Fibroblast of skin of right biceps (primary cell): ENCODE measurements around the gene ATG12.
"Not testable (repeated sequence)": the region's sequence is repeated elsewhere in the genome, so short reads cannot be mapped to it uniquely, and the experiment has no call there.

Source experiments
- DNase-seq: peaks from one replicate; pipeline ENCODE4 v3.0.0-alpha.2; 2013

Gene ATG12

DNA sequence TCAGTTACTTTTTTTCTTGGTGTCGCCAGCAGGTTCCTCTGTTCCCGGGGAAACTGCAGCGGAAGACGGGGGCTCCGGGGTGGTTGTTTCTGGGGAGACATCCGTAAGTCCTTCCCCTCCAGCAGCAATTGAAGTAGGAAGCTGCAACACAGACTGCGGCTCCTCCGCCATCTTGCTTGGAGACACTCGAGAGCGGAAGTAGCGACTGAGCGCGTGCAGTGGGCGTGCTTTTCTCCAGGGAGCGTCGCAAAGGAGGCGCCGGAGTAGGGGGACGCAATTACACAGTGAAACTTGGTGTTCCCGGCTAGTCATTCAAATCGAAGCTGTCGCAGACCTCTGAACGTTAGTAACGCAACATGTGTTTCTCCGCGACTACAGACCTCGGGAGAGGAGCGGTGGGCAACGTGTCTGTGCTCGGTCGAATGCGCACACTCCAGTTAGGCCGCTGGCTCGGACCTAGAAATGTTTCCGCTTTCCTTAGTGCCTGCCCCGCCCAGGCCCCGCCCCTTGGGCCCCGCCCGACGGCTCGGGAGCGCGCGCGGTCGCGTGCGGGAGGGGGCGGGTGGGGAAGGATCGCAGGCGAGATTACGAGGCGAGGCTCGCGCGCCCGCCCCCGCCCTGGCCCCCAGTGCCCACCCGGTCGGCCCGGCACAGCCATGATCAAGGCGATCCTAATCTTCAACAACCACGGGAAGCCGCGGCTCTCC lies at the start of gene ATG12, which contains the start of gene AP3S1:
Gene ATG12, minus strand, starts transcription at position 184 of the 707 bp plus-strand sequence. Its CDS starts 13 bp downstream, at position 171.
Gene AP3S1, plus strand, starts transcription at position 554 of the 707 bp plus-strand sequence. Its CDS starts 103 bp downstream, at position 657.
- peak; percentile 93 for DNase-seq

DNA sequence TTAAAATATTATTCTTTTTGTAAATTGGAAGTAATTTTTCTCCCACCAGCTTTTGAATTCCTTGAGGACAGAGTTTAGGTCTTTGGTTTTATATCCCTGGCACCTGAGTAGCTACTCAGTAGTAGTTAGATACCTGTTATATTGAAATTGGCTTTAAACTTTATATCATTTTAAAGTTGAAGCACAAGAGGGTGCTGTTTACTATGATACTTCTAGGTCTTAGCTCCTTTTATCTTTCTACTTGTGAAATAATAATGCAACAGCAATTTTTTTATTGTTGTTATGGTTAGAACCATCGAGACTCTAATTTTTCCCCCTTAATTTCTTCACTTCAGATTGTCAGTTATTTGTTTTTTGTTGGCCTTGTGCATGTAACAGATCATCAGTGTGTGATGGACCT lies 46.7 kb upstream of the ATG12 start:
- DNase-seq = peak; percentile 12

DNA sequence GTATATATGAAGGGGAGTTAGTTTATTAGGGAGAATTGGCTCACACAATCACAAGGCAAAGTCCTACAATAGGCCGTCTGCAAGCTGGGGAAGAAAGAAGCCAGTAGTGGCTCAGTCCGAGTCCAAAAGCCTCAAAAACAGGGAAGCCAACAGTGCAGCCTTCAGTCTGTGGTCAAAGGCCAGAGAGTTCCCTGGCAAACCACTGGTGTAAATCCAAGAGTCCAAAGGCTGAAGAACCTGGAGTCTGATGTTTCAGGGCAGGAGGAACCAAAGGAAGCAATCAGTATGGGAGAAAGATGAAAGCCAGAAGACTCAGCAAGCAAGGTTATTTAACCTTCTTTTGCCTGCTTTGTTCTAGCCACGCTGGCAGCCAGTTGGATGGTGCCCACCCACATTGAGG lies 43.8 kb upstream of the ATG12 start:
- not testable (repeated sequence) for DNase-seq

DNA sequence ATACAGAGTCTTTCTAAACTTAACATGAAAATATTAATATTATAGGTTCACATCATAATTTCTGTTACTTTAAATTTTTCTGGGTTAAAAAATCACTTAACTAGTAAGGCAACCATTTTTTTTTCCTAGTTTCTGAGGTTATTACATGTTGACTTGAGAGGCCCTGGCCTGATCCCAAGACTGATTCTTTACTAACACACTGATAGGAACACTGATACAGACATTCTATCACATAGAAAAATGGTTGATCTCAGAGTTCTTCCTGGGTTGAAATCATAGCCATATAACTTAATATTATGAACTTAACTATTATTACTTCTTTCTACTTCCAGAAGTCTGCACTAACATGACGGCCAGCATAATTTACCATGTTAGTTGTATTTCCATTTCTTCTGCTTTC lies 43.3 kb upstream of the ATG12 start:
- no peak for DNase-seq

DNA sequence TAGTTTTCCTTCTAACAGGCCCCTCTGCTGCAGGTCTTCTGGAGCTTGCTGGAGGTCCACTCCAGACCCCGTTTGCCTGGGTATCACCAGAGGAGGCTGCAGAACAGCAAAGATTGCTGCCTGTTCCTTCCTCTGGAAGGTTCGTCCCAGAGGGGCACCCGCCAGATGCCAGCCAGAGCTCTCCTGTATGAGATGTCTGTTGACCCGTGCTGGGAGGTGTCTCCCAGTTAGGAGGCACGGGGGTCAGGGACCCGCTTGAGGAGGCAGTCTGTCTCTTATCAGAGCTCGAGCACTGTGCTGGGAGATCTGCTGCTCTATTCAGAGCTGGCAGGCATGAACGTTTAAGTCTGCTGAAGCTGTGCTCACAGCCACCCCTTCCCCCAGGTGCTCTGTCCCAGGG lies 41.1 kb upstream of the ATG12 start:
- DNase-seq = not testable (repeated sequence)

DNA sequence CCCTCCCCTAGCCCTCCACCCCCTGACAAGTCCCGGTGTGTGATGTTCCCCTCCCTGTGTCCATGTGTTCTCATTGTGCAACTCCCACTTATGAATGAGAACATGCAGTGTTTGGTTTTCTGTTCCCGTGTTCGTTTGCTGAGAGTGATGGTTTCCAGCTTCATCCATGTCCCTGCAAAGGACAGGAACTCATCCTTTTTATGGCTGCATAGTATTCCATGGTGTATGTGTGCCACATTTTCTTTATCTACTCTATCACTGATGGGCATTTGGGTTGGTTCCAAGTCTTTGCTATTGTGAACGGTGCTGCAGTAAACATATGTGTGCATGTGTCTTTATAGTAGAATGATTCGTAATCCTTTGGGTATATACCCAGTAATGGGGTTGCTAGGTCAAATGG lies 36.0 kb upstream of the ATG12 start:
- DNase-seq = not testable (repeated sequence)

DNA sequence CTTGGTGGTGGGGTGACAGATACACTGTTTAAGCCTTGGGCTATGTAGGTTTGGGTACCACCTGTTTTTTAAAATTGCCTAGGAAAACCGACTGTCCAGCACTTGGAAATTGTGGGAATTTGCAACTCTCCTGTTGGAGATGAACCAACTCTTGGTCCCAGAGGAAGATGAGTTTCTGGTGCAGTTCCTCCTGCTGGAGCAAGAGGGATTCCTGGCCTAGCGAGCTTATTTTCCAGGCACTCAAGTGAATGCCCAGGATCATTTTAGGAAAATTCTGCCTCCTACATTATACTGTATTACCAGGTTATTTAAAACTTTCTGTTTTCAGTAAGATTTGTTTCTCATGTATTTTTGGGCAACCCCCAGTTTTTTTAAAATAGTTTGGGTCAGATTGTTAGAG lies 34.1 kb upstream of the ATG12 start:
- no peak for DNase-seq

DNA sequence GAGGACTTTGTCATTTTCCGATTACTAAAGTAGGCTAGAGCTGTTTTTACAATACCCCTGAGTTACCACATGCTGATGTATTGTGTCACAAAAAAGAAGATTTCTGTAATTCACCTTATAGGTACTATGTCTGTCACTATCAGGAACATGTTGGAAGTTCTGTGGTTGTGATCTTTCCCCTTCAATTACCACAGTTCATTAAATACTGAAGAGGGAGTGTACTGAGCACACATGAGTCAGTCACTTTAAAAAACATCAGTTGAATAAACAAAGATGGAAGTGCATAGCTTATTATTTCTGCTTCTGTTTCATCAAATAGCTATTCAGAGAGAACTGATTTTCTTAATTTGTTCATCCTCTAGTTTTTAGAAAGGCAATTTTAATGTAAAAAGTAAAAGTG lies 32.0 kb upstream of the ATG12 start:
- DNase-seq = peak; percentile 48

DNA sequence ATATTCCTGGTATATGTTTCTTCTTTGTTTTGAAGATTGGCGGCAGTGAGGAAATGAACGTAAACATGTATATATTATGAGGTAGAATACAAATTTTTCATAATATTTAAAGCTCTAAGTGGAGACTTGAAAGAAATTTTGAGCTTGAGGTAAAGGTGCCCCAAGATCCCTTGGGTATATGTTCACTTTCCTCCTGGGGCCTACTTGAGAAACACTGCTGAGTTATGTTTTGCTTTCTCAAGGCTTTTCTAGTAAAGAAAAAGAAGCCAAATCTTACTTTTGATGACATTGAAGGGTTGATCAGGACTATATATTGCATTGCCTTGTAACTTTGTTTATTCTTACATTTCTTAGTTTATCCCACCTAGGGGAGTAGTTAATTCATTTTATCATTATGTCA lies 31.1 kb upstream of the ATG12 start:
- no peak for DNase-seq

DNA sequence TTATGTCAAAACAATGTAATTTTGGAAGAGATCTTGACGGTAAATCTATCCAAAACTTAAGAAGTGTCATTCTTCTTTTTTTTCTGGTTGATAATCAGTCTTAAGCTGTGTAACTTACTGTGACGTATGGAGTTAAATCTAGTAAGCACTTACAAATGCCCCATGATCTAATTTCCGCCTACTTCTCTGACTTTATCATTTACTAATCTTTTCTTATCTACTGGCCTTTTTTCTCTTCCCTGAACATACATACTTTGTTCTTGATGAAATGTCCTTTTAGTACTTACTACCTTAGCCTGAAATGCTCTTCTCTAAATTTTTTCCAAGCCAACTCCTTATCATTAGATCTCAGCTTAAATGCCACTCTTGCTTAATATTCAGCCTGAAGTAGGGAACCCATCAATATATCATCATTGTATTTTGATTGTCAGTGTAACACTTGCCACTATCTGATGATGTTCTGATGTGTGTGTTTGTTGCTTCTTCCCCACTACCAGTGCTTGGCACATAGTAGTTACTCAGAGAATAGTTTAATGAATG lies 28.0 kb upstream of the ATG12 start:
- no peak for DNase-seq

DNA sequence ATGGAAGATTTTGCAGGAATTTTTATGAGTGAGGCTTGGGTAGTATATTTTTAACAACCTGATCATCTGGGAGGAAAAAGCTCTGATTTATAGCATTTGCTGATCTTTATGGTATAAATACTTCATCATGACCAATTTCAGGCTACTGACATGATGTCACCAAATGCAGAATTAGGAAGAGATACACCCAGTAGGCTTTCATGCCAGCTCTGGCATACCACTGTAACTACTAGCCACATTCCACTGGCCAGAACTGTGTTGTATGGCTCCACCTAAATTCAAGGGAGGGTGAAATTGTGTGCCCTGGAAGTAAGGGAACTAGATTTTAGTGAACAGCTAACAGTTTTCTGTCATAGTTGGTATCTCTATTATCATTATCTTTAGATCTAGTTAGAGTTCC lies 18.0 kb upstream of the ATG12 start:
- peak; percentile 32 for DNase-seq

DNA sequence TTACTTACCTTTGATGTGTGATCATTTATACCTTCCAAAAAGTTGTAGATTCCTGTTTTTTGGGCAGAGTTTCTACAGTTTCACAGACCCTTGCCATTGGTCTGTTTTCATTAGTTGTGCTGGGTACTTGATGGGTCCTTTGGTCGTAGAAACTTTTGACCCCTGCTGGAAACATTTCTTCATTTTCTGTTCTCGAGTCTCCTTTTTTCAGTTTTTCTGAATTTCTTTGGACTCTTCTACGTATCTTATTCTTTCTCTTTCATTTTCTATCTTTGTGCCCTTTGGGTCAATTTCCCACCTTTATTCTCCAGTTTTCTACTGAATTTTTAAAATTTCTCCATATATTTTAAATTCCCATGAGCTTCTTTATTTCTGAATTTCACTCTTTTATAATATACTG lies 17.0 kb upstream of the ATG12 start:
- DNase-seq = no peak

DNA sequence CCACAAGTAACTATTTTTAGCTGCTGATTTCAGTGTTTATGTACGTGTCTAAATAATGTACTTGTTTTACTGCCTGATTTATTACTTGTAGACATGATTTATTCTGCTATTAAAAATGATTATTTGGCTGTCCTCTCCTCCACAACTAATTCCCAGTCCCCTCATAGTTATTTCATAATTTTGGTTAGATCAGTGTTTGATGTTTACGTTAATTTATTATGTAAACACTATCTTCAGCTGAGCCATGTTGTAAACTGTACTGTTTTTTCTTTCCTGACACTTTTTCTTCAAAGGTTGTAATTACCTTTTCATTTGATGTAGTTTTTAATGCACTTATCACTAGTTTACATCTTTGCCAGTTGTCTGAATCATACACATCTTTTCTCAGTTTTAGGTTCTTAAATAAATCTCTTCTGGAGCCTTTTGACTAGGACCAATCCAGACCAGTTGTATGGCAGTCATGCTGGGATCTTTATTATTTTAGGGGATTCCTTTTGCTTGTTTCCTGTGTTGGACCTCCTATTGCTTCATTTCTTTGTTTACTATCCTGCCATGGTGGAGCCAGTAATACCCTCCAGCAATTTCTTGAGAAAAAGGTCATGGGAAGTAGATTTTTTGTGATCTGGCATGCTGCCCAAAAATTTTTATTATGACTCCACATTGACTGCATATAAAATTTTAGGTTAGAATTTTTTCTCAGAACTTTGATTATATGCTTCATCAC lies 16.4 kb upstream of the ATG12 start:
- peak; percentile 60 for DNase-seq

DNA sequence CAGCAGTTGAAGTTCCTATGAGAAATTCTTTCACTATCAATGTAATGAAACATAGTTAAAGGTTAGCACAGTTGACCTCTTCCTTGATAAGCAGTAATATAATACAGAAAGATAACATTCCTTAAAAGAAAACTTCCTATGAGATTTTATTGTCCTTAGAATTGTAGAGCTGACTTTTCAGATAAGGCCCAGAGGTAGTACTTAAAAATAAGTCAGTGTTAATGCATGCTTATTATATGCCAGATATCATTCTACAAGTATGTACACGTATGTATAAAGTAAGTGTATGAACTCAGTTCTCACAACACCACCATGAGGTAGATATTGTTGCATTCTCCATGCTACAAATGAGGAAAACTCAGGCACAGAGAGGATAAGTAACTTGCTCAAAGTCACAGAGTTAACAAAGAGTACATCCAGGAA lies 15.7 kb upstream of the ATG12 start:
- no peak for DNase-seq

DNA sequence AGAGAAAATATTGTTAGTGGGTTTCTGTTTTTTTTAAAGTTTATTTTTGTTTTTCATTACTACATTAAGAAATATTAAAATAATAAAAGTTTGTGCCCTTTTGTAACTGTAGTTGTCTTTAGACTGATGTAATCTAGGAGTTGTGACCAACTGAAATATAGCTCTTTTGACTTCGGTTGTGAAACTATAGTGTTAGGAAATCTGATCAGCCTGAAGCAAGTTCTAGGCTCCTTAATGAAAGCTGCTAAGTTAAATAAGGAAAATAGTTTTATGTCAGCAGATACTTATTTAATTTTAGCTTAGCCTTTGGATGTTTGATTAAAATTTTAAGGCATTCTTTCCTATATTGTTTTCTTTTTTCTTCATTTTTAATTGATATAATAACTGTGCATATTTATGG lies 14.6 kb upstream of the ATG12 start:
- DNase-seq = no peak

DNA sequence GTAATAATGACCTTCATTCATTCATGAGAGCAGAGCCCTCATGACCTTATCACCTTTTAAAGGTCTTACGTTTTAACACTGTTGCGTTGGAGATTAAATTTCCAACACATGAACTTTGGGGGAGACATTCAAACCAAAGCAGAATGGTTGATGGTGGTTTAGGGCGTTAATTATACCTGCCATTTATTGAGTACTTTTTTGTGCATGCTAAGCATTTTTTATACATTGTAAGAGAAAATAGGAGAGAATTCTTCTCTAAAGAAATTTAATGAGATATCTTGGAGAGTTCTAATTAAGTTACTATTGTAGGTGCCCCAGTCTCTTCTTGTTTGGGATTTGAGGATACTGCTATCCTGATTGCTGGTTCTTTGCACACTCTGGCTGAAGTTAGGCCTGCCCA lies 12.8 kb upstream of the ATG12 start:
- DNase-seq = no peak

DNA sequence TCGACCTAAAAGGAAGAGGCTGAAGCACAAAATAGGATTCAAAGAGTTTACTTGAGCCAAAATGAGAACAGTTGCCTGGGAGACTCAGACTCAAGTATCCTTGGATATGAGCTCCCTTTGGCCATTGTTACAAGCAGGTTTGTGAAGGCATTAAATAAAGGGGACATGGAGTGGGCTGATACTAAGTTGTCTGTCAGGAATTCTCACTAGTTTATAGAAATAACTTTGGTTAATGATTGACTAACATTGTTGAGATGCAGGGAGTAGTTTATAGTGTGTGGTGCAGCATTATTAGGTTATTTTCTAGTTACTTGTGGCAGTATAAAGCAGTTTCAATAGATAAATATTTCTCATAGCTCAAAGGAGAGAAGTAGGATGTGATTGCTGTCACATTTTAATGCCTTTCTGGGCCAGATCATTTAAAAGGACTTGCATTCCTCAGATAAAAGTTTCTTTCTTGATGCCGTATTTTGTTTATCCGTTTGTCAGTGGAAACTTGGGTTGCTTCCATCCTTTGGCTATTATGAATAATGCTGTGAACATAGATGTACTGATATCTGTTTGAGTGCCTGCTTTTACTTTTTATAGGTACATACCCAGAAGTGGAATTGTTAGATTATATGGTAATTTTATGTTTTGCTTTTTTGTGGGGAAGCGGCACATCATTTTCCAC lies 9.5 kb upstream of the ATG12 start:
- DNase-seq = no peak

DNA sequence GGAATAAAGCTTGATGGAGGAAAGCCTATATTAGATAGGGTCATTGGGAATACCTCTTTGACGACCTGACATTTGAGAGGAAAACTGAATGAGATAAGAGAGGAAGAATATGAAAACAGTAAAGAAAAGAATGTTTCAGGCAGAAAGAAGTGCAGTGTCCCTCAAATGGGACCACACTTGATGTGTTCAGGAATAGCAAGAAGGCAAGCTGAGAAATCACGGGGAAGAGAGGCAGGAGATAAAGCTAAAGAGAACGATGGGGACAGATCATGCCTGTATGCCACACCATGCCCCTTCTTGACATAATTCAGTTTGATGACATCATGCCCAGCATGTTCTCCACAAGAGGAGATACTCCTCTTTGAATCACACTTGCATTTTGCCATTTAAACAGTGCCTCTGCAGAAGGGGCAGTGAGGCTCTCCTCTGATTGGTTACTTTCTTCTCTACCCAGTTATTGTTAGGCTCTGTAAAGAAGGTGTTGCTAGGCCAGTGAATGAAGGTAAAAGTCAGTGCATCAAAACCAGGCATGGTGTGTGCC lies 8.0 kb upstream of the ATG12 start:
- no peak for DNase-seq

DNA sequence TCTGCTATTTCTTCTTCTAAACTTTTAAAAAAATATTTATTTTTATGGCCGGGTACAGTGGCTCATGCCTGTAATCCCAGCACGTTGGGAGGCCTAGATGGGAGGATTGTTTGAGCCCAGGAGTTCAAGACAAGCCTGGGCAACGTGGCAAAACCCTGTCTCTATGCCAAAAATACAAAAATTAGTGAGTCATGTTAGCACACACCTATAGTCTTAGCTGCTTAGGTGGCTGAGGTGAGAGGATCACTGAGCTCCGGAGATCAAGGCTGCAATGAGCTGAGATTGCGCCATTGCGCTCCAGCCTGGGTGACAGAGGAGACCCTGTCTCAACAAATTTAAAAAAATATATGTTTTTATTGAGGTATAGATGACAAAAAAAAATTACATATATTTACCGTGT lies 5.9 kb upstream of the ATG12 start:
- no peak for DNase-seq

DNA sequence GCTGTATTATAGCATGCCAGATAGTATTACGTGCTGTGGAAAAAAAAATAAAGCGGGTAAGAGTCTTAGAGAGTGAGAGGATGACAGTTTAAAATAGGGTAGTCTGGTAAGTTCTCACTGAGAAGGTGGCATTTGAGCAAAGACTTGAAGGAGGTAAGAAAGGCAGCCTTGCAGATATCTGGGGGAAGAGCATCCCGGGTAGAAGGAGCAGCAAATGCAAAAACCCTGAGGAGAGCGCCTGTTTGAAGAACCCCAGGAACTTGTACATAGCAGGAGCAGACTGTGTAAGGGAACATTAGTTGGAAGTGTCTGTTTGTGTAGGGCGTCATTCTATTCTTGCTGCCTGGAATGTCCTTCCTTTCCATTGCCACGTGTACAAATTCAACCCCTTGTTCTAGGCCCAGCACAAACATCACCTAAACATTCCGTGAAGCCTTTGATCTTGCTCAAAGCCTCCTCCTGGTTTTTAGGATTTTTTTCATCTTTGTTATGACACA lies 3.0 kb upstream of the ATG12 start:
- no peak for DNase-seq

DNA sequence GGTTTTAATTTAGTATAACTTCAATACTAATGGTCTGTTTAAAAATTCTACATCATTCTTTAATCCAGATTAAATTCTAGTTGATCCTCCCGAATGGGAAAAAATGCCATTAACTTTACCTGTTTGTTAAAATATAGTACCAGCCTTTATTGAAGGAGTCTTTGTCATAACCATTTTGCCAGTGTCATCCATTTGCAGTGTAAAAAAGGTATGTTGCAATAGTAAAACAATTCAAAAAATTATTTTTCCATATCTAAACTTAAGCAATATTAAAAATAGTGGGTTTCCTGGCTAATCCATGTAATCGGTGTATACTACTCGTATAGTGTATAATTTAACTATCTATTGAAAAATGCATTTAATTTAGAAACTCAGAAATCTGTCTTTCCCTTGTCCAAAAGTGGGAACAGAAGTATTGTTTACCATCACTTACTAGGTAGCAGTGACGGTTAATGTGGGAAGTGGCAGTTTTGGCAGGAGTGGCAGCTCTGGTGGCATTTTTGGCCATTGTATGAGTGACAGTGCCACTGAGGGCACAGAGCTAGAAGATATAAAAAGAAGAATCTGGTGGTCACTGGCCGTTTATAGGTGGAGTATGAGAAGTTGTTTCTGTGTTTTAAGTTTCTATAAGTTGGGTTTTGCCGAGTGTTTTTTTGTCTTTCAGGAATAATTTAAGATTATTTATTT lies 2.2 kb upstream of the ATG12 start:
- DNase-seq = no peak

DNA sequence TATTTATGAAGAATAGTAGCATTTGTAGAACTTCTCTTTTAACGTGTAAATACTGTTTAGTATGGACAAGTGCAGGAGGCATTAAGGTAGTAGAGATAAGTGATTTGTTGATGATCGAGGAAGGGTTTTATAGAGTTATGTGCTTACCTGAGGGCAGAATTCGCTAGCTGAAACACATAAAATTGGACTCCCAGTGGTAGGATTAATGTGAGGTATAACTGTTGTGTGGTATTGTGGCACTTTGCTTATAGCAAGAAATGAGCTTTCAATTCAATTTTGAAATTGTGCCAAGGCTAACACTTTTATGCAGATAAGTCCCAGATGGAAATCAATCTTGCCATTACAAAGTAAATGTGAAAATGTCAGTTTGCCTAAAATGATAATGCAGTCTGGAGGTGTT lies 1.6 kb upstream of the ATG12 start:
- DNase-seq = no peak
